H7 (cell line): ENCODE results near the gene COL4A2. TPM values are rescaled to one million over a fixed set of nuclear protein-coding genes. Genes with fewer than 3 reads are reported as not detected.
"Not testable (repeated sequence)": the region's sequence is repeated elsewhere in the genome, so short reads cannot be mapped to it uniquely, and the experiment has no call there.

Experiments
- DNase-seq: peaks from one replicate; pipeline ENCODE4 v3.0.0; 2012
- H3K27me3 ChIP-seq: 2 replicates; pipeline ENCODE4 v1.6.0; 2011; ENCODE audit warnings: mild to moderate bottlenecking, low read length; ENCODE audit not compliant: control insufficient read depth, insufficient read depth
- H3K36me3 ChIP-seq: replicated peaks from 2 replicates; pipeline ENCODE4 v1.5.1; 2011; ENCODE audit warnings: low read length; ENCODE audit not compliant: control insufficient read depth, insufficient read depth
- H3K4me3 ChIP-seq: 2 replicates; pipeline ENCODE4 v1.5.1; 2011; ENCODE audit warnings: low read depth, mild to moderate bottlenecking, control low read depth, low read length, moderate library complexity; ENCODE audit not compliant: insufficient read depth
- total RNA-seq: library from RNA; depleted of rRNA; stranded (reverse); fragments of >200 nt; shearing (Covaris generic); gene quantifications from 2 replicates; pipeline ENCODE4 v1.2.3, GENCODE V29; 2014

COL4A2 gene
- total RNA-seq, 1 experiment from 2014 or later, result 166 TPM

GRCh38 chr13:110497896-110498295 lies 190.8 kb downstream of the COL4A2 start:
- DNase-seq, H3K27me3 ChIP-seq, H3K4me3 ChIP-seq: not testable (repeated sequence)
- H3K36me3 ChIP-seq, result peaks cover 26% of the 10 kb centered on the region

GRCh38 chr13:110498327-110498726 lies 191.2 kb downstream of the COL4A2 start:
- Histone ChIP-seq H3K36me3 (peaks cover 26% of the 10 kb centered on the region), H3K4me3 (no peak overlapping the region), H3K27me3 (no peaks in the 10 kb centered on the region)
- DNase-seq, result no peak

- no peak overlapping the region for H3K4me3 ChIP-seq
- no peak for DNase-seq
- peaks cover 26% of the 10 kb centered on the region for H3K36me3 ChIP-seq
- H3K27me3 ChIP-seq, result no peaks in the 10 kb centered on the region
Measured at GRCh38 chr13:110498765-110499164, 191.7 kb downstream of the COL4A2 start.

GRCh38 chr13:110499621-110500281 lies 192.7 kb downstream of the COL4A2 start:
- no peak for DNase-seq
- Histone ChIP-seq H3K36me3 (peaks cover 29% of the 10 kb centered on the region), H3K4me3 (no peak overlapping the region), H3K27me3 (no peaks in the 10 kb centered on the region)

GRCh38 chr13:110500341-110500740 lies 193.3 kb downstream of the COL4A2 start:
- no peaks in the 10 kb centered on the region for H3K27me3 ChIP-seq
- H3K36me3 ChIP-seq, result peaks cover 26% of the 10 kb centered on the region
- DNase-seq, result no peak
- H3K4me3 ChIP-seq, result no peak overlapping the region

GRCh38 chr13:110501188-110501587 lies 194.1 kb downstream of the COL4A2 start:
- Histone ChIP-seq H3K36me3 (peaks cover 23% of the 10 kb centered on the region), H3K27me3 (no peaks in the 10 kb centered on the region), H3K4me3 (no peak overlapping the region)
- DNase-seq, result no peak

- Histone ChIP-seq H3K36me3 (peaks cover 14% of the 10 kb centered on the region), H3K27me3 (no peaks in the 10 kb centered on the region), H3K4me3 (no peak overlapping the region)
- DNase-seq, result no peak
Measured at GRCh38 chr13:110503037-110503901, 196.2 kb downstream of the COL4A2 start.

GRCh38 chr13:110503979-110504499 lies 197.0 kb downstream of the COL4A2 start:
- DNase-seq, result no peak
- Histone ChIP-seq H3K27me3 (no peaks in the 10 kb centered on the region), H3K36me3 (peaks cover 12% of the 10 kb centered on the region), H3K4me3 (no peak overlapping the region)

GRCh38 chr13:110505594-110505993 lies 198.5 kb downstream of the COL4A2 start:
- no peak for DNase-seq
- peaks cover 17% of the 10 kb centered on the region for H3K36me3 ChIP-seq
- no peak overlapping the region for H3K4me3 ChIP-seq
- no peaks in the 10 kb centered on the region for H3K27me3 ChIP-seq

GRCh38 chr13:110506396-110506795 lies 199.3 kb downstream of the COL4A2 start:
- Histone ChIP-seq H3K27me3 (no peaks in the 10 kb centered on the region), H3K36me3 (peaks cover 17% of the 10 kb centered on the region), H3K4me3 (no peak overlapping the region)
- DNase-seq, result no peak

- peaks cover 17% of the 10 kb centered on the region for H3K36me3 ChIP-seq
- DNase-seq, result no peak
- no peak overlapping the region for H3K4me3 ChIP-seq
- H3K27me3 ChIP-seq, result no peaks in the 10 kb centered on the region
Measured at GRCh38 chr13:110506859-110507566, 199.9 kb downstream of the COL4A2 start.

- peaks cover 20% of the 10 kb centered on the region for H3K36me3 ChIP-seq
- no peaks in the 10 kb centered on the region for H3K27me3 ChIP-seq
- no peak for DNase-seq
- no peak overlapping the region for H3K4me3 ChIP-seq
Measured at GRCh38 chr13:110507678-110508381, 200.7 kb downstream of the COL4A2 start.

- H3K36me3 ChIP-seq, result peaks cover 16% of the 10 kb centered on the region
- no peak overlapping the region for H3K4me3 ChIP-seq
- no peaks in the 10 kb centered on the region for H3K27me3 ChIP-seq
- DNase-seq, result no peak
Measured at GRCh38 chr13:110509478-110509926, 202.4 kb downstream of the COL4A2 start.
